ENCODE results near the gene ZNF599.
"Not testable (repeated sequence)": the region's sequence is repeated elsewhere in the genome, so short reads cannot be mapped to it uniquely, and the experiment has no call there.

The ZNF599 gene

DNA sequence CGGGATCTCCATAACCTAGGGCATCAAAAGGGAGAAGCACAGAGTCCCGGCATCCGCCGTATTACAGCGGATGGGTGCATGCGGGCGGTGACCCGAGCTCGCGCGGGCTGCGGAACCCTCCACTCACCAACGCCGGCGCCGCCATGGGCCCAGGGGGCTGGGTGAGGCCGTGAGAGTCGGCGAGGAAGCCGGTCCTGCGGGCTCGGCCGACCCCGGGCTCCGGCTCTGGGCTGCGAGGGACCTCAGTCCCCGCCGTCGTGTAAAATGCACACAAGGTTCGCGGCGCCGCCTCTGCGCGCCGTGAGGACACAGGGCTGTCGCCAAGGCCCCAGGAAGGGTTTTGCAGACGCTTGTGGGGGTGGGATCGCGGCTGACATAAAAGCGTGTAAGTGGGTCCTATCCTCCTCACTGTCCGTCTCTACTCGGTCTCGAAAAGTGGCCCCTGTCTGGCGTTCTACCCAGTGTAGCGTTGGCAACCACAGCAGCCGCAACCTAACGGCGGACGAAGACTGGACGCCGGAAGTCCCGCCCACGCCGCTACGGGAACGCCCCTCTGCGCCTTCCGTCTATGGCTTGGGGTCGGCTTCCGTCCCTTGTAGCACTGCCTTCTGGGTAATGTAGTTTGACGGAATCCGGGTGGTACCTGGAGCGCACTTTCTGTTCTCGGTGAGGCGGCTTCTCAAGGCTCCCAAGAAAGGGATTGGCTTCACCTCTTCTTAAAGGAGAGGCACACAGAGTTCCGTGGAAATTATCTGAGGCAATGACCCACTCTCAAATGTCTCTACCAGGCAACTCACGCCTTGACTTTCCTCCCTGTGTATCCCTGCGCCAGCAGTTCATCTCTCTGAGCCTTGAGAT is at the start of gene ZNF599:
ZNF599 (minus strand) TSS at position 519 of the 858 bp plus-strand sequence; CDS start at position 145, 374 bp downstream.
- peak; percentile 77 for DNase-seq (ENCODE audit: low read depth, low spot score)

GRCh38 chr19:34818270-34818669 is 45.3 kb upstream of the ZNF599 start:
- no peak for DNase-seq (ENCODE audit: low read depth, low spot score)

DNA sequence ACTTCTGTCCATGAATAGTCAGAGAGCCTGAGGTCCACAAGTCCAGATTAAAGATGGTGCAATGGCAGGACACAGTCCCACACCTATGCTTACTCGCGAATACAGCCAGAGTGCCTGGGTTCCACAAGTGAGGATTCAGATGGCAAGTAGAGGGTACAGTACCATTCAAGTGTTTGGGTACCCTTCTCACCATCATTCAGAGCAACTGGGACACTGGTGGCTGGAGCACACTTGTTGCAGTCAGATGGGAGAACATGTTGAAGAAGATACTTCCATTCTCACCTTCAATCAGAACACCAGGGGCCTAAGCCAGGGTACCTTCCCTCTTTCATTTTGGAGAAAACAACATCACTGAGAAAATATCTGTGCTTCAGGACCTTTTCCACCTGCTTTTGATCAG is 43.7 kb upstream of the ZNF599 start:
- DNase-seq (ENCODE audit: low read depth, low spot score), result no peak

- DNase-seq (ENCODE audit: low read depth, low spot score), result no peak
Observed at GRCh38 chr19:34808566-34808965, 35.6 kb upstream of the ZNF599 start.

DNA sequence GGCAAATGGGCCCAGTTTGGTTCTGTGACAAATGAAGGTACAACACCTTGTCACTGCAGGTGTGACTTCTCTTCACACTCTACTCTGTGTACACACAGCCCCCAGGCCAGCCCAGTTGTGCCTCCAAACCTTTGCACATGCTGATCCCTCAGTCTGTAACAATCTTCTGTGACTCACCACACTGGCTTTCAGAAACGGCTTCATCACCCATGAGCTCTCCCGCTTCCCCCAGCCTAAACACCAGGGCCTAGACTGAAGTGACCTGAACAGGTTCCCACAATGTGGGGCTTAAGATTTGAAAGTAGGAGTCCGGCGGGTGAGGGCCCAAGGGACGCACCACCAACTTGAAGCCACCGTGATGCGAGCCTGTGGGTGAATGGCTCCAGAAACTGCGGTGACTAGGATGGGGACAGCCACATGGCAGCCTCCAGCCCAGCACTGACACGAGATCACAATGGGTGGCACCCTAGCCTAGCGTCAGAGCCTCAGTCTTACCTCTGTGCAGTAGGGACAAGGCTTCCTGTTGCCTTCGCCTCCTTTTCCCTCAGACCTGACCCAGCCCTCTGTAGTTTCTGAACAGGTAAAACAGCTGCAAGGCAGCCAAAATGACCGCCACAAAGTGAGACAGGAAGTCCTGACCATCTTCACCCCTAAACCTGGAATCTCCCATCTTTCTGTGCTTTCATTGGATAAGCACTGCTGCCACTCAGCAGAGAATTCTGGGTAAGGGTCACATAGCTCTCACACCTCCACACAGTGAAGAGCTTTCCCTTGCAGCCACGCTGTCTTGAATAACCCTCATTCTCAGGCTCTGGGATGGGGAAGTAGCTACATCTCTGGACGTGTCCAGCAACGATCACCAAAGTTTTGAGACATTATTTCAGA is 34.2 kb upstream of the ZNF599 start:
- DNase-seq (ENCODE audit: low read depth, low spot score), result no peak

GRCh38 chr19:34804115-34804514 is 31.1 kb upstream of the ZNF599 start:
- no peak for DNase-seq (ENCODE audit: low read depth, low spot score)

DNA sequence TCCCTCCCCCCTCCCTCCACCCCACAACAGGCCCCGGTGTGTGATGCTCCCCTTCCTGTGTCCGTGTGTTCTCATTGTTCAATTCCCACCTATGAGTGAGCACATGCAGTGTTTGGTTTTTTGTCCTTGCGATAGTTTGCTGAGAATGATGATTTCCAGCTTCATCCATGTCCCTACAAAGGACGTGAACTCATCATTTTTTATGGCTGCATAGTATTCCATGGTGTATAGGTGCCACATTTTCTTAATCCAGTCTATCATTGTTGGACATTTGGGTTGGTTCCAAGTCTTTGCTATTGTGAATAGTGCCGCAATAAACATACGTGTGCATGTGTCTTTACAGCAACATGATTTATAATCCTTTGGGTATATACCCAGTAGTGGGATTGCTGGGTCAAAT is 23.9 kb upstream of the ZNF599 start:
- not testable (repeated sequence) for DNase-seq (ENCODE audit: low read depth, low spot score)

GRCh38 chr19:34794066-34794960 is 21.3 kb upstream of the ZNF599 start:
- DNase-seq (ENCODE audit: low read depth, low spot score), result no peak

DNA sequence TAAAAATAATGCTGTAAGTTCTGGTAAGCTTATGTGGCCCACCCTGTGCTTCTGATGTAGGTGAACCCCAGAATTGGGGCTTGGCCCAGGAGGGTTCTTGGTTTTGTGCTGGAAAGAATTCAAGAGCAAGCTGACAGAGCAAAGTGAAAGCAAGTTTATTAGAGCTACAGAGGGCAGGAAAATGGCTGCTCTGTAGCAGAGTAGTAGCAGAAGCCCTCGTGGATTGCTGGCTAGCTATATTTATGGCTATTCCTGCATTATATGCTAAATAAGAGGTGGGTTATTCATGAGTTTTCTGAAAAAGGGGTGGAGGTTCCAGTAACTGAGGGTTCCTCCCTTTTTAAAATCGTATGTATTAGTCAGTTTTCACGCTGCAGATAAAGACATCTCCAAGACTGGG is 20.6 kb upstream of the ZNF599 start:
- DNase-seq (ENCODE audit: low read depth, low spot score), result no peak

DNA sequence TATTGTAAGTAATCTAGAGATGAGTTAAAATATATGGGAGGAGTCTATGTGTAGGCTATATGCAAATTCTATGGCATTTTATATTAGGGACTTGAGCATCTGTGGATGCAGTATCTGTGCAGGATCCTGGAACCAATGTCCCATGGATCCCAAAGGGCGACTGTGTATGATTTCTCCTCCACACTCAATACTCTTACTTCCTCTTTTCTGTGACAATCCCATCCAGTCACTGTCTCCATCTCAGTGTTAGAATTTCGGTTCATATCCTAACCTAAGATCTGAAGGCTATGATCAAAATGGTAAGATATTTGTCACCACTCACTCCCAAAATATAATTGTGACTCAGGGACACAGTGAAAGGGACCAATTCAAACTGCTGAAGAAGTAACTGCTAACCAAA is 15.1 kb upstream of the ZNF599 start:
- DNase-seq (ENCODE audit: low read depth, low spot score), result no peak

DNA sequence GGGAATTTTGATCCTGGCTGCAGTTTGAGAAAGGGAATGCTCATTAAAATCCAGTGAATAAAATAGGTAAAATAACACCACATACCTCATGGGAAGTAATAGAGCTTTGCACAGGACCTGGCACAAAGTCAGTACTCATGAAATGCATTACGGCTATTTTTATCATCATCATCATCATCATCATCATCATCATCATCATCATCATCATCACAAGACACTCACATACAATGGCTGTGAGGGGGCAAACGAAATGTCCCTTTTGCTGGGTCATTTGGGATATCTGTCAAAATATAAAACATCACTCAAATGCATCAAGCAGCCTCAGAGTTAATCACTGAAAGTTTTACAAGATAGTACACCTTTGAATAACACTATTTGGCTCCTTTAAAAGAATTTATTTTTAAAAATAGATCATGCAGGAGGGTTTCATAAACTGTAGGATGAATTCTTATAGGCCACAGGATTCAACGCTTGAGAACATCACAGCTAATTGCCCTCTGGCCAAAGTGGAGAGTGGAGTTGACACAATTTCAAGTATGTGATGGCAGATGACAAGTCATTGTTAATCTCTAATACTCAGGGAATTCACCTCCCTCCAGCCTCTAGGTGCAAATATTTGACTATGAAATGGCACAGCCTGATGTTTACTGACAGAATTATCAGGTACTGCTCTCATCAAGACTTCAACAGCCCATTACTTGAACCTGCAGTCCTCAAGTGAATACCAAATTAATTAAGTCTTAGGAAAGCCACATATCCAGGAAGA is 14.2 kb upstream of the ZNF599 start:
- DNase-seq (ENCODE audit: low read depth, low spot score), result no peak

DNA sequence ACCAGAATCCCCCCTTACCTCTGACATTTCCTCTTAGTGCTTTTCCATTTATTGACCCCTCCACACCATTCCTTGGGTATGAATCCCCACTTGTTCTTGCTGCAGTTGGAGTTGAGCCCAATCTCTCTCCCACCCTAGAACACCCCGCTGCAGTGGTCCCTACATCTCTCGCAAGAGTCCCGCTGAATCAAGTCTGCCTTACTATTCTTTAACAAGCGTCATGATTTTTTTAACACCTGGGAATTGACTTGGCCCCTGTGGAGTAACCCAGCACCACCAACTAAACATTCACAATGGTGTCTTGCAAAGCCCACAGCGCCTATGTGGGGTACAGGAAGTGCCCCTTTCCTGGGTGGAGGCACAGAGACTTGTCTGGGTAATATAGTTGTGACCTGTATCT is 13.2 kb upstream of the ZNF599 start:
- no peak for DNase-seq (ENCODE audit: low read depth, low spot score)

- DNase-seq (ENCODE audit: low read depth, low spot score), result no peak
Observed at GRCh38 chr19:34779652-34780051, 6.6 kb upstream of the ZNF599 start.

DNA sequence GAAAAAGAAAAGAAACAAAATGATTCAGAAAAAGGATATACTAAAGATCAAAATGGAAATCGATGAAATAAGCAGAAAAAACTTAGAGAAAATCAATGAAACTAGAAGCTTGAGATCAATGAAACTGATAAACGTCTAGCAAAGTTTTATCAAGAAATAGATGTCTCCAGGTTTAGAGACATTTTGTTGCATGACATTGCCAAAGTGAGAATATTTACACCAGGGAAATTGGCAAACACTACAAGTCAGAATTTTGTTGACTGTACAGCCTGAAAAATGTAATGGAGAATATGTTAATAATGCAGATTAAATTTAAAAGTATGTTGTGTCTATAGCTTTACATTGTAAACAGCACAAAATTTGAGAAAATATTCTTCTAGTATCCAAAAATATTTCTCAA is 5.3 kb upstream of the ZNF599 start:
- DNase-seq (ENCODE audit: low read depth, low spot score), result no peak

- DNase-seq (ENCODE audit: low read depth, low spot score), result no peak
Observed at GRCh38 chr19:34774857-34775256, 1.8 kb upstream of the ZNF599 start.

- no peak for DNase-seq (ENCODE audit: low read depth, low spot score)
Observed at GRCh38 chr19:34773555-34773864, 495 bp upstream of the ZNF599 start.

DNA sequence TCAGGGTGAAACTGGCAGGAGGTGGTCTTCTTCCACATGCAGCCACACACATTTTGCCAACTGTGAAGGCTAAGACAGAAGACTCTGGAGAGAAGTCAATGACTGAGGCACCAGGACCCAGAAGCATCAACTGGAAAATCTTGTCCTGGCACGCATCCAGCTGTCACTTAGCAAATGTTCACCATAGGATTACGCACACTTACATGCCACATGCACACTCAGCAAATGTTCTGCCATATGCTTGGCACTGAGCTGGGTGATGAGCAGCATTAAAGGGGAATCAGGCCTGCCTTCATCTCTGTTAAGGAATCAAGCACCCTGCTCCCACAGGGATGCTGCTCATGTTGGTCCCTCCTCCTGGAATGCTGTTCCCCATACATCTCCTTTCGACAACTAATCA is 5.1 kb downstream of the ZNF599 start:
- DNase-seq (ENCODE audit: low read depth, low spot score), result no peak

GRCh38 chr19:34766386-34766785 is 6.6 kb downstream of the ZNF599 start:
- DNase-seq (ENCODE audit: low read depth, low spot score), result no peak

DNA sequence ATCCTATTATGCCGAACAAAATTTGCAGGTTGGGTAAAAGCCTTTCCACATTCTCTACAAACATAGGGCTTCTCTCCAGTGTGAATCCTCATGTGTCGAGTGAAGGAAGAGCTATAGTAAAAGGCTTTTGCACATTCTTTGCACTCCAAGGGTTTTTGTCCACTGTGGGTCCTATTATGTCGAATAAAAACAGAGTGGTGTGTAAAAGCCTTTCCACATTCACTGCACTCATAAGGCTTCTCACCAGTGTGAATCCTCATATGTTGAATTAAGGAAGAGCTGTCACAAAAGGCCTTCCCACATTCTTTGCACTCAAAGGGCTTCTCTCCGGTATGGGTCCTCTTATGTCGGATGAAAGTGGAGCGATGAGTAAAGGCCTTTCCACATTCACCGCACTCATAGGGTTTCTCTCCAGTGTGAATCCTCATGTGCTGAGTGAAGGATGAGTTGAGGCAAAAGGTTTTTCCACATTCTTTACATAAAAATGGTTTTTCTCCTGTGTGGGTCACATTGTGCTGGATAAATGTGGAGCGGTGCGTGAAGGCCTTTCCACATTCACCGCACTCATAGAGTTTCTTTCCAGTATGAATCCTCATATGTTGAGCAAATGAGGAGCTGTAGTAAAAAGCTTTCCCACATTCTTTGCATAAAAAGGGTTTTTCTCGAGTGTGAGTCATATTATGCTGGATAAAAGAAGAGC is 13.6 kb downstream of the ZNF599 start:
- no peak for DNase-seq (ENCODE audit: low read depth, low spot score)

DNA sequence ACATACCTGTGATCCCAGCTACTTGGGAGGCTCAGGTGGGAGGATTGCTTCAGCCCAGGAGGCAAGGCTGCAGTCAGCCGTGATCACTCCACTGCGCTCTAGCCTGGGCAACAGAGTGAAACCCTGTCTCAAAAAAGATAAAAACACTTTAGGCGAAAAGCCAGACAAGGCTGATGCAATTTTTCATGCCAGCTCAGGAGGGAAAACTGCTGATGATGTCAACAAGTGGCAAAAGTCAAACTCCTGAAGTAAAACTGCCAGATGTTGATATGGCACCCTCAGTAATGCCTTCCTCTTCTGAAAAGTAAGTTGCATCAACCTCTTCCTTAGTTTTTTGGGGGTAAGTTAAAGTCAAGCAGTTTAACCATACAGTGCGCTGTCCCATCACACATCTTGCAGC is 15.6 kb downstream of the ZNF599 start:
- DNase-seq (ENCODE audit: low read depth, low spot score), result no peak

All from activated CD4-positive, CD25-positive, alpha-beta regulatory T cell treated with anti-CD3 and anti-CD28 coated beads, Interleukin-2, amount 50 U/mL, for 16 hours (primary cell).